Fibroblast of lung (primary cell): ENCODE data around the gene RUNX2.

Experiments used
- EZH2 ChIP-seq: IDR thresholded peaks from 2 replicates; pipeline ENCODE4 v1.5.1; 2012; ENCODE audit warnings: low read length, control low read depth, mild to moderate bottlenecking; ENCODE audit errors: missing control alignments
- TF ChIP-seq, protein P1 (sequence below), 2 donors: IDR thresholded peaks in 1 of 2; conservative IDR thresholded peaks in 1 of 2; 1 replicate in 1 of 2; 2 replicates in 1 of 2; pipeline ENCODE4 v1.5.1; 2011 to 2012; ENCODE audit warnings: low read length in 2 of 2, control low read depth in 1 of 2, inconsistent platforms in 1 of 2, low read depth in 1 of 2, mild to moderate bottlenecking in 1 of 2

DNA sequence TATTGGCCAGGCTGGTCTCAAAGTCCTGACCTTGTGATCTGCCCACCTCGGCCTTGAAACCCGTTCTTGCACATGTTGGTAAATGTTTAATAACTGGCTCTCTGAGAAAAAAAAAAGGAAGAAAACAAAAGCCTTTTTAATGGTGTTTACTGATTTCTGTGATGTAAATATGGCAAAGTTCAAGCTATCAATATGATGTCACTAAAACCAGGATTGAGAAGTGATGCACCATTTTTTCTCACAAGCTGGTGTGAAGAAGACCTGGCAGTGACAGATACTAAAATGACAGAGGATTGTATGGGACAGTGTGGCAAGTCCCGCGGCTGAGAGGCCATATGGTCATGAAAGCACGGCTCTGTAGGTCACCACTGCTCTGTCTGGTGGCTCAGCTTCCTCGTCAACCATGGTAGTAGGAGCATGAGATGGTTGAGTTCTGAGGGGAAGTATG is 245.9 kb downstream of the RUNX2 start:
- TF ChIP-seq, protein P1, sequence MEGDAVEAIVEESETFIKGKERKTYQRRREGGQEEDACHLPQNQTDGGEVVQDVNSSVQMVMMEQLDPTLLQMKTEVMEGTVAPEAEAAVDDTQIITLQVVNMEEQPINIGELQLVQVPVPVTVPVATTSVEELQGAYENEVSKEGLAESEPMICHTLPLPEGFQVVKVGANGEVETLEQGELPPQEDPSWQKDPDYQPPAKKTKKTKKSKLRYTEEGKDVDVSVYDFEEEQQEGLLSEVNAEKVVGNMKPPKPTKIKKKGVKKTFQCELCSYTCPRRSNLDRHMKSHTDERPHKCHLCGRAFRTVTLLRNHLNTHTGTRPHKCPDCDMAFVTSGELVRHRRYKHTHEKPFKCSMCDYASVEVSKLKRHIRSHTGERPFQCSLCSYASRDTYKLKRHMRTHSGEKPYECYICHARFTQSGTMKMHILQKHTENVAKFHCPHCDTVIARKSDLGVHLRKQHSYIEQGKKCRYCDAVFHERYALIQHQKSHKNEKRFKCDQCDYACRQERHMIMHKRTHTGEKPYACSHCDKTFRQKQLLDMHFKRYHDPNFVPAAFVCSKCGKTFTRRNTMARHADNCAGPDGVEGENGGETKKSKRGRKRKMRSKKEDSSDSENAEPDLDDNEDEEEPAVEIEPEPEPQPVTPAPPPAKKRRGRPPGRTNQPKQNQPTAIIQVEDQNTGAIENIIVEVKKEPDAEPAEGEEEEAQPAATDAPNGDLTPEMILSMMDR (conservative IDR thresholded peaks at IDR 0.05 in 1 of 2, IDR thresholded peaks at IDR 0.05 in 1 of 2; ENCODE audit: low read depth in 1 of 2, low read length in 2 of 2), result no peak
- TF ChIP-seq EZH2, result no peak
